ENCODE data around the gene PSAP. TPM values are rescaled to one million over a fixed set of nuclear protein-coding genes. Genes with fewer than 3 reads are reported as not detected.

PSAP gene
- total and polyA plus RNA-seq, 5 donors, result 897 to 1,678 (median 1,411) TPM

- H3K4me1 ChIP-seq (ENCODE audit: control insufficient read depth, insufficient read depth, low read length), result peaks cover 2% of the 10 kb centered on the region
- DNase-seq, result no peak
- ATAC-seq, result no peak
- no peak overlapping the region for H3K4me3 ChIP-seq (ENCODE audit: low read length)
- H3K9me3 ChIP-seq (ENCODE audit: control insufficient read depth, low read length), result no peaks in the 10 kb centered on the region
- WGBS, result 74% methylated on average over 15 of the region's 15 CpGs
- no peaks in the 10 kb centered on the region for H3K27me3 ChIP-seq (ENCODE audit: control insufficient read depth, insufficient read depth)
- intact Hi-C loops (cut with DNase I), result loop anchor here in 2 of 4 donors (10.0 kb wide), 3 partner anchors 421 to 501 kb away; partner anchors contain the start of genes CDH23 (in 1 of the 2) and SLC29A3 (in 1 of the 2)
- H3K27ac ChIP-seq (ENCODE audit: low read length), result no peak overlapping the region
Measured at GRCh38 chr10:71815515-71816130, 35.4 kb downstream of the PSAP start.

- H3K27me3 ChIP-seq (ENCODE audit: control insufficient read depth, insufficient read depth), result no peaks in the 10 kb centered on the region
- DNase-seq (peak in 1 of 3 donors; percentile 62), ATAC-seq (no peak)
- H3K4me1 ChIP-seq (ENCODE audit: control insufficient read depth, insufficient read depth, low read length), result peaks cover 2% of the 10 kb centered on the region
- H3K27ac ChIP-seq (ENCODE audit: low read length), result no peak overlapping the region
- no peaks in the 10 kb centered on the region for H3K9me3 ChIP-seq (ENCODE audit: control insufficient read depth, low read length)
- H3K4me3 ChIP-seq (ENCODE audit: low read length), result no peak overlapping the region
- WGBS, result 90% methylated on average over 26 of the region's 26 CpGs
- intact Hi-C loops (cut with DNase I), result loop anchor here (5.0 to 10.0 kb wide), 5 partner anchors 420 to 503 kb away; partner anchors contain the start of genes CDH23 (in 1 of the 4) and SLC29A3 (in 1 of the 4)
Measured at GRCh38 chr10:71814922-71815411, 36.1 kb downstream of the PSAP start.

GRCh38 chr10:71812913-71813590 is 38.0 kb downstream of the PSAP start:
- ATAC-seq (peak in 1 of 2 donors; percentile 2), DNase-seq (peak in 1 of 3 donors; percentile 61)
- Histone ChIP-seq H3K27ac (ENCODE audit: low read length) (no peak overlapping the region), H3K4me3 (ENCODE audit: low read length) (no peak overlapping the region), H3K9me3 (ENCODE audit: control insufficient read depth, low read length) (no peaks in the 10 kb centered on the region), H3K27me3 (ENCODE audit: control insufficient read depth, insufficient read depth) (no peaks in the 10 kb centered on the region), H3K4me1 (ENCODE audit: control insufficient read depth, insufficient read depth, low read length) (peaks cover 2% of the 10 kb centered on the region)
- 56% methylated on average over 11 of the region's 11 CpGs for WGBS
- intact Hi-C loops (cut with DNase I), result loop anchor here (5.0 to 10.0 kb wide), 5 partner anchors 418 to 501 kb away; partner anchors contain the start of genes CDH23 (in 1 of the 4) and SLC29A3 (in 1 of the 4)

- Histone ChIP-seq H3K4me3 (ENCODE audit: low read length) (no peak overlapping the region), H3K4me1 (ENCODE audit: control insufficient read depth, insufficient read depth, low read length) (peaks cover 2% of the 10 kb centered on the region), H3K27me3 (ENCODE audit: control insufficient read depth, insufficient read depth) (no peaks in the 10 kb centered on the region), H3K27ac (ENCODE audit: low read length) (no peak overlapping the region), H3K9me3 (ENCODE audit: control insufficient read depth, low read length) (no peaks in the 10 kb centered on the region)
- 43% methylated on average over 22 of the region's 22 CpGs for WGBS
- DNase-seq (peak; percentile 71 to 90 (median 89)), ATAC-seq (peak; percentile 72 to 81)
- intact Hi-C loops (cut with DNase I), result loop anchor here (5.0 to 10.0 kb wide), 5 partner anchors 417 to 500 kb away; partner anchors contain the start of genes CDH23 (in 1 of the 4) and SLC29A3 (in 1 of the 4)
Measured at GRCh38 chr10:71812016-71812912, 38.8 kb downstream of the PSAP start.

GRCh38 chr10:71811351-71811750 is 39.7 kb downstream of the PSAP start:
- no peak overlapping the region for H3K4me3 ChIP-seq (ENCODE audit: low read length)
- WGBS, result 87% methylated on average over 19 of the region's 19 CpGs
- H3K9me3 ChIP-seq (ENCODE audit: control insufficient read depth, low read length), result no peaks in the 10 kb centered on the region
- ATAC-seq (no peak), DNase-seq (peak in 1 of 3 donors; percentile 57)
- no peaks in the 10 kb centered on the region for H3K27me3 ChIP-seq (ENCODE audit: control insufficient read depth, insufficient read depth)
- intact Hi-C loops (cut with DNase I), result loop anchor here (5.0 to 10.0 kb wide), 5 partner anchors 417 to 499 kb away; partner anchors contain the start of genes CDH23 (in 1 of the 4) and SLC29A3 (in 1 of the 4)
- no peak overlapping the region for H3K27ac ChIP-seq (ENCODE audit: low read length)
- H3K4me1 ChIP-seq (ENCODE audit: control insufficient read depth, insufficient read depth, low read length), result no peaks in the 10 kb centered on the region

- H3K27ac ChIP-seq (ENCODE audit: low read length), result no peak overlapping the region
- H3K27me3 ChIP-seq (ENCODE audit: control insufficient read depth, insufficient read depth), result no peaks in the 10 kb centered on the region
- DNase-seq (peak in 1 of 3 donors; percentile 43), ATAC-seq (no peak)
- WGBS, result 86% methylated on average over 13 of the region's 13 CpGs
- no peaks in the 10 kb centered on the region for H3K9me3 ChIP-seq (ENCODE audit: control insufficient read depth, low read length)
- H3K4me3 ChIP-seq (ENCODE audit: low read length), result no peak overlapping the region
- intact Hi-C loops (cut with DNase I), result loop anchor here (5.0 to 10.0 kb wide), 5 partner anchors 415 to 498 kb away; partner anchors contain the start of genes CDH23 (in 1 of the 4) and SLC29A3 (in 1 of the 4)
- H3K4me1 ChIP-seq (ENCODE audit: control insufficient read depth, insufficient read depth, low read length), result no peaks in the 10 kb centered on the region
Measured at GRCh38 chr10:71810048-71810750, 40.9 kb downstream of the PSAP start.

GRCh38 chr10:71809628-71810027 is 41.4 kb downstream of the PSAP start:
- H3K4me1 ChIP-seq (ENCODE audit: control insufficient read depth, insufficient read depth, low read length), result no peaks in the 10 kb centered on the region
- intact Hi-C loops (cut with DNase I), result loop anchor here (5.0 to 10.0 kb wide), 5 partner anchors 415 to 497 kb away; partner anchors contain the start of genes CDH23 (in 1 of the 4) and SLC29A3 (in 1 of the 4)
- H3K27ac ChIP-seq (ENCODE audit: low read length), result no peak overlapping the region
- WGBS, result 87% methylated on average over 25 of the region's 25 CpGs
- DNase-seq, result no peak
- no peaks in the 10 kb centered on the region for H3K9me3 ChIP-seq (ENCODE audit: control insufficient read depth, low read length)
- H3K4me3 ChIP-seq (ENCODE audit: low read length), result no peak overlapping the region
- H3K27me3 ChIP-seq (ENCODE audit: control insufficient read depth, insufficient read depth), result no peaks in the 10 kb centered on the region
- no peak for ATAC-seq

GRCh38 chr10:71807557-71808510 is 43.2 kb downstream of the PSAP start:
- Histone ChIP-seq H3K4me3 (ENCODE audit: low read length) (no peak overlapping the region), H3K27me3 (ENCODE audit: control insufficient read depth, insufficient read depth) (no peaks in the 10 kb centered on the region), H3K27ac (ENCODE audit: low read length) (no peak overlapping the region), H3K4me1 (ENCODE audit: control insufficient read depth, insufficient read depth, low read length) (no peaks in the 10 kb centered on the region), H3K9me3 (ENCODE audit: control insufficient read depth, low read length) (no peaks in the 10 kb centered on the region)
- DNase-seq (peak in 1 of 3 donors; percentile 40), ATAC-seq (no peak)
- 92% methylated on average over 21 of the region's 21 CpGs for WGBS
- intact Hi-C loops (cut with DNase I), result no loop called here

Data from right cardiac atrium (tissue), 5 donors.